ENCODE measurements around the gene AFAP1L2.

Gene AFAP1L2

GRCh38 chr10:114255227-114255626 is 149.1 kb downstream of the AFAP1L2 start:
- H3K27me3 ChIP-seq (replicated peaks; ENCODE audit: control insufficient read depth, insufficient read depth, low read length) = peaks cover 16% of the 10 kb centered on the region

DNA sequence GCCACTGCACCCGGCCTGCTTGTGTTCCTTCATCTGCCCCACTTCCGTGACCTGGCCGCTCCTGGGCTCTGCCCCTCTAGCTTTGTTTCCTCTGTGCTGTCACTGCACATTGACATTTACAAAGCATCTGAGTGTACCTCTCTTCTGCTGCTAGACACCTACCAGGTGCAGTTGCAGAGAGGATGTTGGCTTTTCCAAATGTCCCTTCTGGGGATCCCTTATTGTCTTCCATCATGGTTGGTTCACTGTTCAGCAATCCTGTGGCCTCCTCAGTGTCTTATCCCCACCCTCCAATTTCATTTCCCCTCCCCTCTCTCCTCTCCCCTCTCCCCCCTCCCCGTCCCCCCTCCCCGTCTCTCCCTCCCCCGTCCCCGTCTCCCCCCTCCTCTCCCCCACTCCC is 151.4 kb downstream of the AFAP1L2 start:
- Histone ChIP-seq H3K9ac (ENCODE audit: low read length) (no peak overlapping the region), H3K27me3 (replicated peaks; ENCODE audit: control insufficient read depth, insufficient read depth, low read length) (peaks cover 23% of the 10 kb centered on the region), H3K9me3 (ENCODE audit: control insufficient read depth, low read length) (no peaks in the 10 kb centered on the region), H3K4me1 (ENCODE audit: control insufficient read depth, insufficient read depth, low read length) (peaks cover 2% of the 10 kb centered on the region), H3K36me3 (ENCODE audit: control insufficient read depth, insufficient read depth, low read length, severe bottlenecking) (no peaks in the 10 kb centered on the region), H3K4me3 (ENCODE audit: low read length) (no peak overlapping the region)
- DNase-seq (ENCODE audit: low read depth) = no peak

More at GRCh38 chr10:114255227-114255626, 149.1 kb downstream of the AFAP1L2 start:
- H3K4me3 ChIP-seq (ENCODE audit: low read length) = no peak overlapping the region
- H3K9me3 ChIP-seq (ENCODE audit: control insufficient read depth, low read length) = no peaks in the 10 kb centered on the region
- H3K9ac ChIP-seq (ENCODE audit: low read length) = no peak overlapping the region
- H3K36me3 ChIP-seq (ENCODE audit: control insufficient read depth, insufficient read depth, low read length, severe bottlenecking) = no peaks in the 10 kb centered on the region
- H3K4me1 ChIP-seq (ENCODE audit: control insufficient read depth, insufficient read depth, low read length) = peaks cover 19% of the 10 kb centered on the region
- no peak for DNase-seq (ENCODE audit: low read depth)

- no peak overlapping the region for H3K9ac ChIP-seq (ENCODE audit: low read length)
- no peaks in the 10 kb centered on the region for H3K4me1 ChIP-seq (ENCODE audit: control insufficient read depth, insufficient read depth, low read length)
- H3K27me3 ChIP-seq (replicated peaks; ENCODE audit: control insufficient read depth, insufficient read depth, low read length) = peaks cover 23% of the 10 kb centered on the region
- no peaks in the 10 kb centered on the region for H3K36me3 ChIP-seq (ENCODE audit: control insufficient read depth, insufficient read depth, low read length, severe bottlenecking)
- no peak overlapping the region for H3K4me3 ChIP-seq (ENCODE audit: low read length)
- DNase-seq (ENCODE audit: low read depth) = no peak
- H3K9me3 ChIP-seq (ENCODE audit: control insufficient read depth, low read length) = no peaks in the 10 kb centered on the region
Observed at GRCh38 chr10:114252092-114252491, 152.2 kb downstream of the AFAP1L2 start.

GRCh38 chr10:114250716-114251115 is 153.6 kb downstream of the AFAP1L2 start:
- Histone ChIP-seq H3K4me1 (ENCODE audit: control insufficient read depth, insufficient read depth, low read length) (no peaks in the 10 kb centered on the region), H3K36me3 (ENCODE audit: control insufficient read depth, insufficient read depth, low read length, severe bottlenecking) (no peaks in the 10 kb centered on the region), H3K9me3 (ENCODE audit: control insufficient read depth, low read length) (no peaks in the 10 kb centered on the region), H3K4me3 (ENCODE audit: low read length) (no peak overlapping the region), H3K9ac (ENCODE audit: low read length) (no peak overlapping the region), H3K27me3 (replicated peaks; ENCODE audit: control insufficient read depth, insufficient read depth, low read length) (peaks cover 23% of the 10 kb centered on the region)
- no peak for DNase-seq (ENCODE audit: low read depth)

- DNase-seq (ENCODE audit: low read depth) = no peak
Observed at GRCh38 chr10:114250236-114250635, 154.1 kb downstream of the AFAP1L2 start.

GRCh38 chr10:114246679-114247305 is 157.5 kb downstream of the AFAP1L2 start:
- H3K36me3 ChIP-seq (ENCODE audit: control insufficient read depth, insufficient read depth, low read length, severe bottlenecking) = no peaks in the 10 kb centered on the region
- peaks cover 54% of the 10 kb centered on the region for H3K27me3 ChIP-seq (replicated peaks; ENCODE audit: control insufficient read depth, insufficient read depth, low read length)
- no peak overlapping the region for H3K9ac ChIP-seq (ENCODE audit: low read length)
- H3K4me1 ChIP-seq (ENCODE audit: control insufficient read depth, insufficient read depth, low read length) = no peaks in the 10 kb centered on the region
- DNase-seq (ENCODE audit: low read depth) = no peak
- H3K4me3 ChIP-seq (ENCODE audit: low read length) = no peak overlapping the region
- H3K9me3 ChIP-seq (ENCODE audit: control insufficient read depth, low read length) = no peaks in the 10 kb centered on the region

More at GRCh38 chr10:114250236-114250635, 154.1 kb downstream of the AFAP1L2 start:
- Histone ChIP-seq H3K36me3 (ENCODE audit: control insufficient read depth, insufficient read depth, low read length, severe bottlenecking) (no peaks in the 10 kb centered on the region), H3K4me3 (ENCODE audit: low read length) (no peak overlapping the region), H3K9me3 (ENCODE audit: control insufficient read depth, low read length) (no peaks in the 10 kb centered on the region), H3K4me1 (ENCODE audit: control insufficient read depth, insufficient read depth, low read length) (no peaks in the 10 kb centered on the region), H3K27me3 (replicated peaks; ENCODE audit: control insufficient read depth, insufficient read depth, low read length) (peaks cover 24% of the 10 kb centered on the region), H3K9ac (ENCODE audit: low read length) (no peak overlapping the region)

- no peak overlapping the region for H3K4me3 ChIP-seq (ENCODE audit: low read length)
- no peaks in the 10 kb centered on the region for H3K36me3 ChIP-seq (ENCODE audit: control insufficient read depth, insufficient read depth, low read length, severe bottlenecking)
- peaks cover 56% of the 10 kb centered on the region for H3K27me3 ChIP-seq (replicated peaks; ENCODE audit: control insufficient read depth, insufficient read depth, low read length)
- no peaks in the 10 kb centered on the region for H3K4me1 ChIP-seq (ENCODE audit: control insufficient read depth, insufficient read depth, low read length)
- no peak overlapping the region for H3K9ac ChIP-seq (ENCODE audit: low read length)
- no peak for DNase-seq (ENCODE audit: low read depth)
- no peaks in the 10 kb centered on the region for H3K9me3 ChIP-seq (ENCODE audit: control insufficient read depth, low read length)
Observed at GRCh38 chr10:114245121-114245791, 159.0 kb downstream of the AFAP1L2 start.
